ENCODE results near the gene POU2AF1. TPM values are rescaled to one million over a fixed set of nuclear protein-coding genes. Genes with fewer than 3 reads are reported as not detected.

Gene POU2AF1
- total and polyA plus RNA-seq, 4 donors, result 0.21 to 2.0 (median 0.83) TPM

DNA sequence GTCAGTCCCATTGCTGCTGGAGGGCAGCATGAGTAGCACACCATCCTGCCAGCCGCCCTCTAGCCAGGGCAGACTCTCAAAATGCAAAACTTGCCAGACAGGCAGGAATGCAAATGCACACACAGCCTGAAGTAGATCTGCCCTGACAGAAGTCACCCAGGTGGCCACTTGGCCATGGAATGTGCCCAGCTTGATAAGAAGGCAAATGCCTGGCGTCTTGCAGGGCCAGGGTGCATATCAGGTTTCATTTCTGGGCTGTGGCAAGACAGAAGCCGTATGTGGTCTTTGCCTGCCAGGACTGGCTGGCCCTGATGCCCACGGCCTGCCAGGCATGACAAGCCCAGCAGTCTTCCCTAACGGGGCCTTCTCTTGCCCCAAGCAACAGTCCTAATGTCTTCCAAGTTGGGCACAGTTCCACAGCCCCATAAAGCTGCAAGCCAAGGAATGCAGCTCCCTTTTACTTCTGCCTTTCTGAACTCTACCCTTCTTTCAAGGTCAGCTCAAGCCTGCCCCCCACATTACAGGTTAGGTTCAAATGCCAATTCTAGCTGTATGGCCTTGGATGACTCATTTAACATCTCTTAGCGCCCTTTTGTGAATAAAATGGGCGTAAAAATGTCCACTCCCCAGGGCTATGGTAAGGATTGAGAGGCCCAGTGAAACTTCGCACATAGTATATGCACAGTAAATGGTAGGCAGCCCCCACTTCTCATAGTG, 51.0 kb downstream of the POU2AF1 start:
- 57% methylated on average over 8 of the region's 8 CpGs for WGBS

DNA sequence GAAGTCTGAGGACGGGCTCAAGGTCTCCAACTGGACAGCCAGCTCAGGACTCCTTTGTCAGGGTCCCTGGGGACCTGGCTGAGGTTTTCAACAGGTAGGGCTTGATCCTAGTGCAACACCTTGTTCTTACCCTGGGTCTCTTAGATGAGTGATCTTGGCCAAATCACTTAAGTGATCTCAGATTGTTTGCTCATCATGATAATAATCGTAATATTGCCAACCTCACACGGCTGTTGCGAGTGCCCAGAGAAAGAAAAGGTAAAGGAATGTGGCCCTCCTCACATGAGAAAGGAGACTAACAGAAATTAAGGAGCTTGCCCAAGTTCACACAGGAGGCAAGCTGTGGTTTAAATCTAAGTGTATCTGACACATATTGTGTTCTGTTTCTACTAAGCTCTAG, 52.3 kb downstream of the POU2AF1 start:
- no peaks in the 10 kb centered on the region for H3K27me3 ChIP-seq (ENCODE audit: control insufficient read depth in 4 of 4, insufficient read depth in 4 of 4, low read length in 3 of 4)
- H3K4me3 ChIP-seq (ENCODE audit: low read depth in 1 of 3, low read length in 3 of 3), result no peak overlapping the region
- WGBS, result 73% methylated on average over 4 of the region's 4 CpGs
- H3K36me3 ChIP-seq (ENCODE audit: control insufficient read depth in 4 of 4, insufficient read depth in 3 of 4, low read depth in 1 of 4, low read length in 3 of 4), result no peaks in the 10 kb centered on the region
- TF ChIP-seq HNF4G (IDR thresholded peaks at IDR 0.05), result no peak
- no peak for TF ChIP-seq RXRA (IDR thresholded peaks at IDR 0.05)
- TF ChIP-seq, protein P1, sequence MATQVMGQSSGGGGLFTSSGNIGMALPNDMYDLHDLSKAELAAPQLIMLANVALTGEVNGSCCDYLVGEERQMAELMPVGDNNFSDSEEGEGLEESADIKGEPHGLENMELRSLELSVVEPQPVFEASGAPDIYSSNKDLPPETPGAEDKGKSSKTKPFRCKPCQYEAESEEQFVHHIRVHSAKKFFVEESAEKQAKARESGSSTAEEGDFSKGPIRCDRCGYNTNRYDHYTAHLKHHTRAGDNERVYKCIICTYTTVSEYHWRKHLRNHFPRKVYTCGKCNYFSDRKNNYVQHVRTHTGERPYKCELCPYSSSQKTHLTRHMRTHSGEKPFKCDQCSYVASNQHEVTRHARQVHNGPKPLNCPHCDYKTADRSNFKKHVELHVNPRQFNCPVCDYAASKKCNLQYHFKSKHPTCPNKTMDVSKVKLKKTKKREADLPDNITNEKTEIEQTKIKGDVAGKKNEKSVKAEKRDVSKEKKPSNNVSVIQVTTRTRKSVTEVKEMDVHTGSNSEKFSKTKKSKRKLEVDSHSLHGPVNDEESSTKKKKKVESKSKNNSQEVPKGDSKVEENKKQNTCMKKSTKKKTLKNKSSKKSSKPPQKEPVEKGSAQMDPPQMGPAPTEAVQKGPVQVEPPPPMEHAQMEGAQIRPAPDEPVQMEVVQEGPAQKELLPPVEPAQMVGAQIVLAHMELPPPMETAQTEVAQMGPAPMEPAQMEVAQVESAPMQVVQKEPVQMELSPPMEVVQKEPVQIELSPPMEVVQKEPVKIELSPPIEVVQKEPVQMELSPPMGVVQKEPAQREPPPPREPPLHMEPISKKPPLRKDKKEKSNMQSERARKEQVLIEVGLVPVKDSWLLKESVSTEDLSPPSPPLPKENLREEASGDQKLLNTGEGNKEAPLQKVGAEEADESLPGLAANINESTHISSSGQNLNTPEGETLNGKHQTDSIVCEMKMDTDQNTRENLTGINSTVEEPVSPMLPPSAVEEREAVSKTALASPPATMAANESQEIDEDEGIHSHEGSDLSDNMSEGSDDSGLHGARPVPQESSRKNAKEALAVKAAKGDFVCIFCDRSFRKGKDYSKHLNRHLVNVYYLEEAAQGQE (IDR thresholded peaks at IDR 0.05), result no peak
- no peak for TF ChIP-seq FOXA1 (IDR thresholded peaks at IDR 0.05)
- H3K9me3 ChIP-seq (ENCODE audit: control insufficient read depth in 4 of 4, low read length in 3 of 4), result no peaks in the 10 kb centered on the region
- no peak overlapping the region for H3K27ac ChIP-seq (ENCODE audit: low read depth in 1 of 2, low read length in 2 of 2)
- H3K9ac ChIP-seq (ENCODE audit: low read depth in 1 of 2, low read length in 2 of 2), result no peak overlapping the region
- DNase-seq (ENCODE audit: low spot score), result no peak
- H3K4me1 ChIP-seq (ENCODE audit: control insufficient read depth in 4 of 4, insufficient read depth in 4 of 4, low read length in 3 of 4), result peaks cover 0 to 26% (median 17%) of the 10 kb centered on the region in 4 donors

More for the DNA sequence above, 51.0 kb downstream of the POU2AF1 start:
- Histone ChIP-seq H3K9ac (ENCODE audit: low read depth in 1 of 2, low read length in 2 of 2) (no peak overlapping the region), H3K4me1 (ENCODE audit: control insufficient read depth in 4 of 4, insufficient read depth in 4 of 4, low read length in 3 of 4) (peaks cover 0 to 30% (median 20%) of the 10 kb centered on the region in 4 donors), H3K4me3 (ENCODE audit: low read depth in 1 of 3, low read length in 3 of 3) (no peak overlapping the region), H3K27ac (ENCODE audit: low read depth in 1 of 2, low read length in 2 of 2) (no peak overlapping the region), H3K9me3 (ENCODE audit: control insufficient read depth in 4 of 4, low read length in 3 of 4) (no peaks in the 10 kb centered on the region), H3K27me3 (ENCODE audit: control insufficient read depth in 4 of 4, insufficient read depth in 4 of 4, low read length in 3 of 4) (no peaks in the 10 kb centered on the region), H3K36me3 (ENCODE audit: control insufficient read depth in 4 of 4, insufficient read depth in 3 of 4, low read depth in 1 of 4, low read length in 3 of 4) (no peaks in the 10 kb centered on the region)
- TF ChIP-seq NR2F2 (IDR thresholded peaks at IDR 0.05) (no peak), JUND (IDR thresholded peaks at IDR 0.05) (no peak), RXRA (IDR thresholded peaks at IDR 0.05) (no peak)
- no peak for DNase-seq (ENCODE audit: low spot score)

DNA sequence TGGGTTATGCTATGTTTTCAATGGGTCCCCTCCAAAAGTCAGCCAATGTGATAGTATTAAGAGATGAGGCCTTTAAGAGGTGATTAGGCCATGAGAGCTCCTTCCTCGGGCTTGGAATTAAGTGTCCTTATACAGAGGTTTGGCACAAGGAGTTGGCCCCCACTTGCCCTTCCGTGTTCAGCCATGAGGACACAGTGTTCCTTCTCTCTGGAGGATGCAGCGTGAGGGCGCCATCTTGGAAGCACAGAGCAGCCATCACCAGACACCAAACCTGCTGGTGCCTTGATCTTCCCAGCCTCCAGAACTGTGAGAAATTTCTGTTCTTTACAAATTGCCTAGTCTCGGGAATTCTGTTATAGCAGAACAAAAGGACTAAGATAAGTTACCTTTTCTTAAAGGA, 53.8 kb downstream of the POU2AF1 start:
- H3K4me1 ChIP-seq (ENCODE audit: control insufficient read depth in 4 of 4, insufficient read depth in 4 of 4, low read length in 3 of 4), result peaks cover 2 to 28% (median 14%) of the 10 kb centered on the region in 4 donors
- TF ChIP-seq, protein P2, sequence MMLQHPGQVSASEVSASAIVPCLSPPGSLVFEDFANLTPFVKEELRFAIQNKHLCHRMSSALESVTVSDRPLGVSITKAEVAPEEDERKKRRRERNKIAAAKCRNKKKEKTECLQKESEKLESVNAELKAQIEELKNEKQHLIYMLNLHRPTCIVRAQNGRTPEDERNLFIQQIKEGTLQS (IDR thresholded peaks at IDR 0.05), result no peak
- TF ChIP-seq NR2F2 (IDR thresholded peaks at IDR 0.05) (no peak), JUND (IDR thresholded peaks at IDR 0.05) (no peak), HNF4A (conservative IDR thresholded peaks at IDR 0.05) (no peak), EGR1 (IDR thresholded peaks at IDR 0.05; ENCODE audit: low read depth in 2 of 2) (no peak), HNF4G (IDR thresholded peaks at IDR 0.05) (no peak), GABPA (IDR thresholded peaks at IDR 0.05 in 1 of 2, conservative IDR thresholded peaks at IDR 0.05 in 1 of 2) (no peak), FOXA1 (IDR thresholded peaks at IDR 0.05) (no peak), TAF1 (conservative IDR thresholded peaks at IDR 0.05) (no peak), RXRA (IDR thresholded peaks at IDR 0.05) (no peak), SP1 (IDR thresholded peaks at IDR 0.05) (no peak), FOXA2 (IDR thresholded peaks at IDR 0.05) (no peak), YY1 (IDR thresholded peaks at IDR 0.05) (no peak), RAD21 (IDR thresholded peaks at IDR 0.05) (no peak)
- TF ChIP-seq, protein P3, sequence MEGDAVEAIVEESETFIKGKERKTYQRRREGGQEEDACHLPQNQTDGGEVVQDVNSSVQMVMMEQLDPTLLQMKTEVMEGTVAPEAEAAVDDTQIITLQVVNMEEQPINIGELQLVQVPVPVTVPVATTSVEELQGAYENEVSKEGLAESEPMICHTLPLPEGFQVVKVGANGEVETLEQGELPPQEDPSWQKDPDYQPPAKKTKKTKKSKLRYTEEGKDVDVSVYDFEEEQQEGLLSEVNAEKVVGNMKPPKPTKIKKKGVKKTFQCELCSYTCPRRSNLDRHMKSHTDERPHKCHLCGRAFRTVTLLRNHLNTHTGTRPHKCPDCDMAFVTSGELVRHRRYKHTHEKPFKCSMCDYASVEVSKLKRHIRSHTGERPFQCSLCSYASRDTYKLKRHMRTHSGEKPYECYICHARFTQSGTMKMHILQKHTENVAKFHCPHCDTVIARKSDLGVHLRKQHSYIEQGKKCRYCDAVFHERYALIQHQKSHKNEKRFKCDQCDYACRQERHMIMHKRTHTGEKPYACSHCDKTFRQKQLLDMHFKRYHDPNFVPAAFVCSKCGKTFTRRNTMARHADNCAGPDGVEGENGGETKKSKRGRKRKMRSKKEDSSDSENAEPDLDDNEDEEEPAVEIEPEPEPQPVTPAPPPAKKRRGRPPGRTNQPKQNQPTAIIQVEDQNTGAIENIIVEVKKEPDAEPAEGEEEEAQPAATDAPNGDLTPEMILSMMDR (IDR thresholded peaks at IDR 0.05; ENCODE audit: low read depth, low read length, missing input control), result no peak
- TF ChIP-seq, protein P4, sequence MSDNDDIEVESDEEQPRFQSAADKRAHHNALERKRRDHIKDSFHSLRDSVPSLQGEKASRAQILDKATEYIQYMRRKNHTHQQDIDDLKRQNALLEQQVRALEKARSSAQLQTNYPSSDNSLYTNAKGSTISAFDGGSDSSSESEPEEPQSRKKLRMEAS (IDR thresholded peaks at IDR 0.05), result no peak
- TF ChIP-seq, protein P1 (IDR thresholded peaks at IDR 0.05), result no peak

More for the DNA sequence above, 53.8 kb downstream of the POU2AF1 start:
- Histone ChIP-seq H3K9me3 (ENCODE audit: control insufficient read depth in 4 of 4, low read length in 3 of 4) (no peaks in the 10 kb centered on the region), H3K27ac (ENCODE audit: low read depth in 1 of 2, low read length in 2 of 2) (no peak overlapping the region), H3K4me3 (ENCODE audit: low read depth in 1 of 3, low read length in 3 of 3) (no peak overlapping the region), H3K36me3 (ENCODE audit: control insufficient read depth in 4 of 4, insufficient read depth in 3 of 4, low read depth in 1 of 4, low read length in 3 of 4) (no peaks in the 10 kb centered on the region), H3K9ac (ENCODE audit: low read depth in 1 of 2, low read length in 2 of 2) (no peak overlapping the region), H3K27me3 (ENCODE audit: control insufficient read depth in 4 of 4, insufficient read depth in 4 of 4, low read length in 3 of 4) (no peaks in the 10 kb centered on the region)
- no peak for DNase-seq (ENCODE audit: low spot score)
- 95% methylated on average over 5 of the region's 5 CpGs for WGBS

Data from liver (tissue), 9 donors.